HepG2 (cell line): Measurements from ENCODE around the gene TMEM190. TPM values are rescaled to one million over a fixed set of nuclear protein-coding genes. Genes with fewer than 3 reads are reported as not detected.

ENCODE experiments used
- ARID2 ChIP-seq: sonication (generic); formaldehyde crosslinking; IDR thresholded peaks from 2 replicates; pipeline ENCODE4 v1.8.1; 2022; ENCODE audit warnings: mild to moderate bottlenecking, missing genetic modification reagents, borderline replicate concordance
- ARNT2 ChIP-seq: sonication (generic); formaldehyde crosslinking; IDR thresholded peaks from 2 replicates; pipeline ENCODE4 v1.8.0; 2022; ENCODE audit warnings: mild to moderate bottlenecking, low read depth, missing genetic modification reagents, moderate library complexity
- DR1 ChIP-seq: sonication (generic); formaldehyde crosslinking; IDR thresholded peaks from 2 replicates; pipeline ENCODE4 v1.8.0; 2021; ENCODE audit warnings: mild to moderate bottlenecking, missing genetic modification reagents, inconsistent platforms
- ETV5 ChIP-seq: IDR thresholded peaks from 2 replicates; pipeline ENCODE4 v1.6.1; 2018; ENCODE audit warnings: missing biosample characterization, missing genetic modification reagents, inconsistent platforms, borderline replicate concordance
- GATAD2A ChIP-seq: IDR thresholded peaks from 2 replicates; pipeline ENCODE4 v1.6.1; 2016
- MED8 ChIP-seq: sonication (generic); formaldehyde crosslinking; IDR thresholded peaks from 2 replicates; pipeline ENCODE4 v1.8.1; 2023; ENCODE audit warnings: mild to moderate bottlenecking, missing genetic modification reagents; ENCODE audit not compliant: insufficient replicate concordance
- PCBP2 ChIP-seq: fragments of 200-400 bp; formaldehyde crosslinking; optimal IDR thresholded peaks from 2 replicates; pipeline ENCODE3; 2018; ENCODE audit warnings: low read length, low read depth; ENCODE audit not compliant: poor library complexity, severe bottlenecking
- RBAK ChIP-seq: sonication (generic); formaldehyde crosslinking; IDR thresholded peaks from 2 replicates; pipeline ENCODE4 v1.5.1; 2020; ENCODE audit warnings: mild to moderate bottlenecking, missing genetic modification reagents
- SMARCC2 ChIP-seq: fragments of 450-650 bp; IDR thresholded peaks from 2 replicates; pipeline ENCODE4 v1.6.1; 2017; ENCODE audit warnings: antibody characterized with exemption, mild to moderate bottlenecking
- ZFY ChIP-seq: sonication (generic); formaldehyde crosslinking; IDR thresholded peaks from 2 replicates; pipeline ENCODE4 v1.4.0; 2020; ENCODE audit warnings: missing genetic modification reagents
- ZNF230 ChIP-seq: sonication (generic); formaldehyde crosslinking; IDR thresholded peaks from 2 replicates; pipeline ENCODE4 v1.4.0; 2020; ENCODE audit warnings: mild to moderate bottlenecking, missing genetic modification reagents
- ZNF317 ChIP-seq: sonication (generic); formaldehyde crosslinking; IDR thresholded peaks from 2 replicates; pipeline ENCODE4 v1.5.0; 2020; ENCODE audit warnings: mild to moderate bottlenecking, missing genetic modification reagents
- ZNF589 ChIP-seq: sonication (generic); formaldehyde crosslinking; conservative IDR thresholded peaks from 2 replicates; pipeline ENCODE4 v1.8.0; 2022; ENCODE audit warnings: mild to moderate bottlenecking, moderate library complexity, missing genetic modification reagents
- ZNF746 ChIP-seq: sonication (generic); formaldehyde crosslinking; IDR thresholded peaks from 2 replicates; pipeline ENCODE4 v1.8.0; 2022; ENCODE audit warnings: mild to moderate bottlenecking, missing genetic modification reagents
- ZSCAN25 ChIP-seq: sonication (generic); formaldehyde crosslinking; IDR thresholded peaks from 2 replicates; pipeline ENCODE4 v1.8.0; 2022; ENCODE audit warnings: mild to moderate bottlenecking, missing genetic modification reagents
- polyA plus RNA-seq, 8 experiments: library from polyadenylated mRNA; depleted of rRNA in 3 of 8; stranded (reverse) in 7 of 8; unstranded in 1 of 8; fragments of >200 nt; fragmentation: Illumina TruSeq in 4 of 8; extraction: Trizol in 4 of 8; gene quantifications; 2 replicates each; pipeline versions ENCODE4 v1.2.1 to v1.2.3, GENCODE V29; 2011 to 2016; ENCODE audit warnings: low read depth in 4 of 8, missing spikeins in 1 of 8, mixed read lengths in 1 of 8; ENCODE audit not compliant: insufficient read depth in 1 of 8
- total RNA-seq, 5 experiments: library from RNA; depleted of rRNA; stranded (reverse); fragments of >200 nt; fragmentation: Illumina TruSeq; extraction: Trizol; gene quantifications; 2 replicates each; pipeline ENCODE4 v1.2.3, GENCODE V29; 2016; ENCODE audit warnings: low read depth in 1 of 5
- TF ChIP-seq, protein P1 (sequence below): sonication (generic); formaldehyde crosslinking; conservative IDR thresholded peaks from 2 replicates; pipeline ENCODE4 v1.8.0; 2022; ENCODE audit warnings: mild to moderate bottlenecking, moderate library complexity, missing genetic modification reagents
- TF ChIP-seq, protein P2 (sequence below): sonication (generic); formaldehyde crosslinking; IDR thresholded peaks from 2 replicates; pipeline ENCODE4 v1.4.0; 2020; ENCODE audit warnings: mild to moderate bottlenecking, missing genetic modification reagents
- TF ChIP-seq, protein P3 (sequence below): sonication (generic); formaldehyde crosslinking; IDR thresholded peaks from 2 replicates; pipeline ENCODE4 v1.4.0; 2020; ENCODE audit warnings: missing genetic modification reagents

Gene TMEM190
- total and polyA plus RNA-seq, 2 of the 13 experiments (the other 11 are each of a cell fraction or from before 2014, with no cell fraction given), result 0.35 to 0.83 TPM

DNA sequence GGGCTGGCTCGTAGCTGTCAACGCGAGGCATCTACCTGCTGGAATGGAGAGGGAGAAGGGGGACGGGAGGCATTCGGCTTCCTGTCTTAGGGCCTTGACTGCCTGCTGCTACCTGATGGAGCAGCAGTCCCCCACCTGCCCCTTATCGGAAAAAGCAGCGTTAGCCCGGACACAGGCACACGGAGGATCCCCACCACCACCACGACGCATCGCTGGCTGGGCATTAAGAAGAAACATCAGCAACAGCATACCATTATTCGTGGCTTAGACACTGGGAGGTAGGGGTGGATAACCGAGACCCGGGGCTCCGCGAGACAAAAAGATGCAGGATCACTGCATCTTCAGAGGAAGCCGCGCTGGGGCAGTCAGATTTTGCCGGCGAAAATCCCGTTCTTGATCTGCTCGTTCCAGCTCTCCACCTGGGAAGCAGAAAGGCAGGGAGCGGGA lies 23.2 kb upstream of the TMEM190 start (continued):
- TF ChIP-seq, protein P1, sequence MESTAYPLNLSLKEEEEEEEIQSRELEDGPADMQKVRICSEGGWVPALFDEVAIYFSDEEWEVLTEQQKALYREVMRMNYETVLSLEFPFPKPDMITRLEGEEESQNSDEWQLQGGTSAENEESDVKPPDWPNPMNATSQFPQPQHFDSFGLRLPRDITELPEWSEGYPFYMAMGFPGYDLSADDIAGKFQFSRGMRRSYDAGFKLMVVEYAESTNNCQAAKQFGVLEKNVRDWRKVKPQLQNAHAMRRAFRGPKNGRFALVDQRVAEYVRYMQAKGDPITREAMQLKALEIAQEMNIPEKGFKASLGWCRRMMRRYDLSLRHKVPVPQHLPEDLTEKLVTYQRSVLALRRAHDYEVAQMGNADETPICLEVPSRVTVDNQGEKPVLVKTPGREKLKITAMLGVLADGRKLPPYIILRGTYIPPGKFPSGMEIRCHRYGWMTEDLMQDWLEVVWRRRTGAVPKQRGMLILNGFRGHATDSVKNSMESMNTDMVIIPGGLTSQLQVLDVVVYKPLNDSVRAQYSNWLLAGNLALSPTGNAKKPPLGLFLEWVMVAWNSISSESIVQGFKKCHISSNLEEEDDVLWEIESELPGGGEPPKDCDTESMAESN, result no peak
- TF ChIP-seq, protein P2, sequence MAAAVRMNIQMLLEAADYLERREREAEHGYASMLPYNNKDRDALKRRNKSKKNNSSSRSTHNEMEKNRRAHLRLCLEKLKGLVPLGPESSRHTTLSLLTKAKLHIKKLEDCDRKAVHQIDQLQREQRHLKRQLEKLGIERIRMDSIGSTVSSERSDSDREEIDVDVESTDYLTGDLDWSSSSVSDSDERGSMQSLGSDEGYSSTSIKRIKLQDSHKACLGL (CRISPR knock-in tag), result no peak
- TF ChIP-seq SMARCC2 (no peak), DR1 (CRISPR knock-in tag) (no peak), ZNF746 (no peak), ZNF317 (CRISPR knock-in tag) (no peak), ZNF230 (CRISPR knock-in tag) (no peak), ZSCAN25 (CRISPR knock-in tag) (0 out of 2 replicates have a peak, but pooled peaks have one; percentile 47), RBAK (no peak), ETV5 (no peak), PCBP2 (no peak), GATAD2A (CRISPR knock-in tag) (no peak), MED8 (CRISPR knock-in tag) (no peak), ARNT2 (CRISPR knock-in tag) (0 out of 2 replicates have a peak, but pooled peaks have one; percentile 15), ARID2 (CRISPR knock-in tag) (no peak), ZFY (CRISPR knock-in tag) (no peak), ZNF589 (CRISPR knock-in tag) (no peak)
- TF ChIP-seq, protein P3, sequence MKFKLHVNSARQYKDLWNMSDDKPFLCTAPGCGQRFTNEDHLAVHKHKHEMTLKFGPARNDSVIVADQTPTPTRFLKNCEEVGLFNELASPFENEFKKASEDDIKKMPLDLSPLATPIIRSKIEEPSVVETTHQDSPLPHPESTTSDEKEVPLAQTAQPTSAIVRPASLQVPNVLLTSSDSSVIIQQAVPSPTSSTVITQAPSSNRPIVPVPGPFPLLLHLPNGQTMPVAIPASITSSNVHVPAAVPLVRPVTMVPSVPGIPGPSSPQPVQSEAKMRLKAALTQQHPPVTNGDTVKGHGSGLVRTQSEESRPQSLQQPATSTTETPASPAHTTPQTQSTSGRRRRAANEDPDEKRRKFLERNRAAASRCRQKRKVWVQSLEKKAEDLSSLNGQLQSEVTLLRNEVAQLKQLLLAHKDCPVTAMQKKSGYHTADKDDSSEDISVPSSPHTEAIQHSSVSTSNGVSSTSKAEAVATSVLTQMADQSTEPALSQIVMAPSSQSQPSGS (CRISPR knock-in tag), result no peak
